Astrocyte (in vitro differentiated cells and primary cell): Measurements from ENCODE around the gene HSPB1.

ENCODE experiments used
- EZH2 ChIP-seq: IDR thresholded peaks from 2 replicates; pipeline ENCODE4 v1.6.1; 2012; ENCODE audit warnings: mild to moderate bottlenecking, low read length, inconsistent platforms; ENCODE audit not compliant: insufficient read depth
- TF ChIP-seq, protein P1 (sequence below): IDR thresholded peaks from 2 replicates; pipeline ENCODE4 v1.5.1; 2011; ENCODE audit warnings: low read depth, mild to moderate bottlenecking, inconsistent platforms, low read length, moderate library complexity; ENCODE audit not compliant: insufficient read depth

- TF ChIP-seq, protein P1, sequence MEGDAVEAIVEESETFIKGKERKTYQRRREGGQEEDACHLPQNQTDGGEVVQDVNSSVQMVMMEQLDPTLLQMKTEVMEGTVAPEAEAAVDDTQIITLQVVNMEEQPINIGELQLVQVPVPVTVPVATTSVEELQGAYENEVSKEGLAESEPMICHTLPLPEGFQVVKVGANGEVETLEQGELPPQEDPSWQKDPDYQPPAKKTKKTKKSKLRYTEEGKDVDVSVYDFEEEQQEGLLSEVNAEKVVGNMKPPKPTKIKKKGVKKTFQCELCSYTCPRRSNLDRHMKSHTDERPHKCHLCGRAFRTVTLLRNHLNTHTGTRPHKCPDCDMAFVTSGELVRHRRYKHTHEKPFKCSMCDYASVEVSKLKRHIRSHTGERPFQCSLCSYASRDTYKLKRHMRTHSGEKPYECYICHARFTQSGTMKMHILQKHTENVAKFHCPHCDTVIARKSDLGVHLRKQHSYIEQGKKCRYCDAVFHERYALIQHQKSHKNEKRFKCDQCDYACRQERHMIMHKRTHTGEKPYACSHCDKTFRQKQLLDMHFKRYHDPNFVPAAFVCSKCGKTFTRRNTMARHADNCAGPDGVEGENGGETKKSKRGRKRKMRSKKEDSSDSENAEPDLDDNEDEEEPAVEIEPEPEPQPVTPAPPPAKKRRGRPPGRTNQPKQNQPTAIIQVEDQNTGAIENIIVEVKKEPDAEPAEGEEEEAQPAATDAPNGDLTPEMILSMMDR, result no peak
- no peak for TF ChIP-seq EZH2
Measured at GRCh38 chr7:76352193-76352592, 49.7 kb downstream of the HSPB1 start.
